Activated gamma-delta T cell treated with Interleukin-2 at 50 U/mL for 16 hours (primary cell): ENCODE measurements around the gene BCL2L11.

Source experiments
- DNase-seq: peaks from one replicate; pipeline ENCODE4 v3.0.0-alpha.2; 2020

BCL2L11 gene

GRCh38 chr2:111198701-111199100, 78.0 kb downstream of the BCL2L11 start:
- DNase-seq, result no peak

GRCh38 chr2:111199840-111200239, 79.1 kb downstream of the BCL2L11 start:
- DNase-seq, result no peak

DNA sequence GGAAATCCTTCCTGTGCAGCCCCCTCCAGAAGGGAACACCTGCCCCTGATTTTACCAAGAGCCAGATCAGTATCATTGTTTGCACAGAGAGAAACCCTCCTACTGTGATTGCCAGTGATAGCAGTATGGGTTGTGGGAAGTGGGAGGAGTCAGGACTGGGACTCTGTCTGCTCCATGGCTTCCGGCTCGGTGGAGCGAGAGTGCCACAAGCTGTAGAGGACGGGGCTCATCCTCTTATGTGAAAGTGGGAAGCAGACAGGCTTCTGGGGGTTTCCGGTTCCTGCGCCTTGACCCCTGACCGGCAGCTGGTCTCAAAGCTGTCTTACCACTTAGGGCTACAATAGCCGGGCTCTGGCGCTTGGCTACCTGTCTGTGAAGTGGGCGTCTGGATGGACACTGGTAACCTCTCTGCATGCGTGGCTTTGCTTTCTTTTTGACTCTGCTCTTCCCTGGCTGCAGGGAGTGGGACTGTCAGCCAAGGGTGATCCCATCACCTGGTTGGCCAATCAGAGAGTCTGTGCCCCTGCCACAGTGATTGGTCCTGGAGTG, 79.7 kb downstream of the BCL2L11 start:
- DNase-seq, result no peak

DNA sequence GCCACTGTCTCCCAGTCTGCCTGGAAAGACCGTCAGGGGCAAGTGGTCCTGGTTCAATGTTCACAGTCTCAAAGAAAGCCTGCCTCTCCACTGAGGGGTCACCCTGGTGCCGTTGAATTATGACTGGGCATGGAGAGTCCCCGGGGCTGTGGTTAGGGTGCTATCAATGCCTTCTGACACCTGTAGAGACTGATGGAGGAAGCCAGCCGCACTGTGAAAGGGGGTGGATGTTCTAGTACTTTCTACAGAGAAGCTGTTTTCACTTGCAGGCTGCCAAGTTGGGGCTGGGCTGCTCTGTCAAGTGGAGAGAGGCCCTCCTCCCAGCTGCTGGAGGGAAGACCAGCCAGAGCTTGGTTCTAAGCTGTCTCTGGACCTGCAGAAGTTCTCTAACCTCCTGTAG, 80.5 kb downstream of the BCL2L11 start:
- no peak for DNase-seq

GRCh38 chr2:111202266-111203040, 81.7 kb downstream of the BCL2L11 start:
- DNase-seq, result no peak

GRCh38 chr2:111204706-111205105, 84.0 kb downstream of the BCL2L11 start:
- DNase-seq, result no peak

DNA sequence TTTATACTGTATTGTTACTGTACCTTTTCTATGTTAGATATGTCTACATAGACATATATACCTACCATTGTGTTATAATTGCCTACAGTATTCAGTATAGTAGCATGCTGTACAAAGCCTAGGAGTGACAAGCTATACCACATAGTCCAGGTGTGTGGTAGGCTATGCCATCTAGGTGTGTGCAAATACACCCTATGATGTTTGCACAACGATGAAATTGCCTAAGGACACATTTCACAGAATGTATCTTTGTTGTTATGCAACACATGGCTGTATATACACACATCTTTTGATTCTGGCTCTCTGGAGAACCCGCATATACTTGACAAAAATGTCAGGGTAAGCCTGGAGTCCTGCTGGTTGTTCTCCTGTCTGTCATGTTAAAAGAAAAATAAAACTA, 85.1 kb downstream of the BCL2L11 start:
- no peak for DNase-seq

DNA sequence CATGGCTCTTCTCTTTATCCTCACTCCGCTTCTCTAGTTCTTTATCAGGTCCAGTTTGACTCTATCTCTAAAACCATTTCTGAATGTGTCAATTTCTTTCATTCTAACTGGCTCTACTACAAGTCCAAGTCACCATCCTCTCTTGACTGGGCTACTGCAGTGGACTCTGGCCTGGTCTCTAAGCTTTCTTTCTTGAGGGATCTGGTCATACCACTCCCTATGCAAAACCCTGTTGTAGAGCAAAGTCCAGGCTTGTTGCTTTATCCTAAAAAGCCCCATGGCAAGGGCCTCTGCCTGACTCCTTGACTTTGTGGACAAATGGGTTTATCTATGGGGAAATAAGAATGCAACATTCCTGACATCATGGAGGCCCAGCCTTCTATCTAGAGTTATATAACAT, 87.1 kb downstream of the BCL2L11 start:
- DNase-seq, result no peak

- DNase-seq, result no peak
Measured at GRCh38 chr2:111208639-111209038, 87.9 kb downstream of the BCL2L11 start.

GRCh38 chr2:111209045-111209514, 88.4 kb downstream of the BCL2L11 start:
- DNase-seq, result no peak

DNA sequence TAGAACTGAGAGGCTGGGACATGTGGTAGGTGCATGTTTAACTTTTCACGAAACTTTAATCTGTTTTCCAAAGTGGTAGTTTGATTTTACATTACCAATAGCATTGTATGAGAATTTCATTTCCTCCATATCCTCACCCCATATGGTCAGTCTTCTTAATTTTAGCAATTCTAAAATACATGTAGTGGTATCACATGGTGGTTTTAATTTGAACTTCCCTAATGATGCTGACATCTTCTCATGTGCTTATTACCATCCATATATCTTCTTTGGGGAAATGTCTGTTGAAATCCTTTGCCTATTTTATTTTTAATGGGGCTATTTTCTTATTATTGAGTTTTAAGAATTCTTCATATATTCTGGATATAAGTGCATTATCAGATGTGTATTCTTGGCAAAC, 89.3 kb downstream of the BCL2L11 start:
- no peak for DNase-seq

DNA sequence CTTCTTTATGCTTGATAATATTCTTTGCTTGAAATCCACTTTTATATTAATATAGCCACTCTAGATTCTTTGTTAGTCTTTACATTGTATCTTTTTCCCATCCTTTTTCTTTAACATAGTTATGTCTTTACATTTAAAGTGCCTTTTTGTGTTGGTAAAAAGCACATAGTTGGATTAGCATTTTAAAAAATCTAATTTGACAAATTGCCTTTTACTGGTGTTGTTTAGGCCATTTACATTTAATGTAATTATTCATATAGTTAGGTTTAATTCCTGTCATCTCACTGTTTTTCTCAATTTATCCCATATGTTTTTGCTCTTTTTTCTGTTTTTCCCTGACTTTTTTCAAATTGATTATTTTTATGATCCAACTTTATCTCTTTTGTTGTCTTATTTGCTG, 93.2 kb downstream of the BCL2L11 start:
- DNase-seq, result no peak

- no peak for DNase-seq
Measured at GRCh38 chr2:111216811-111217652, 96.3 kb downstream of the BCL2L11 start.
